Activated CD8-positive, alpha-beta T cell treated with anti-CD3 and anti-CD28 coated beads for 36 hours (primary cell): ENCODE data around the gene ZFYVE19. TPM values are rescaled to one million over a fixed set of nuclear protein-coding genes. Genes with fewer than 3 reads are reported as not detected.

Experiments
- ATAC-seq: fragments of 200-7000 bp; cut with Tn5 transposase; one replicate; pipeline ENCODE4 v1.10.0; 2021; ENCODE audit warnings: mild to moderate bottlenecking, moderate library complexity
- CTCF ChIA-PET: fragments of 350-600 bp; sonication (Branson Sonifier 250); formaldehyde crosslinking; loops from one replicate; lab custom pipeline; 2021; ENCODE audit warnings: antibody characterized with exemption; lab: Charles Lee
- POLR2A ChIA-PET: fragments of 350-600 bp; sonication (Branson Sonifier 250); formaldehyde crosslinking; loops from one replicate; lab custom pipeline; 2021; ENCODE audit warnings: antibody characterized with exemption; lab: Charles Lee
- DNase-seq: peaks from one replicate; pipeline ENCODE4 v3.0.0-alpha.2; 2020
- H3K27ac Mint-ChIP-seq: one replicate; pipeline ENCODE4 v1.8.0; 2021; ENCODE audit warnings: mild to moderate bottlenecking, mixed read lengths
- H3K27me3 Mint-ChIP-seq: one replicate; pipeline ENCODE4 v1.8.0; 2021; ENCODE audit warnings: mixed read lengths
- H3K36me3 Mint-ChIP-seq: one replicate; pipeline ENCODE4 v1.8.0; 2021; ENCODE audit warnings: low read depth, mixed read lengths
- H3K4me1 Mint-ChIP-seq: one replicate; pipeline ENCODE4 v1.8.0; 2021; ENCODE audit warnings: low read depth, mixed read lengths
- H3K4me3 Mint-ChIP-seq: one replicate; pipeline ENCODE4 v1.8.0; 2021; ENCODE audit warnings: mild to moderate bottlenecking, moderate library complexity, mixed read lengths
- H3K9me3 Mint-ChIP-seq: one replicate; pipeline ENCODE4 v1.8.0; 2021; ENCODE audit warnings: mixed read lengths
- CTCF ChIP-seq: fragments of 200-600 bp; IDR thresholded peaks from one replicate; pipeline ENCODE4 v1.8.0; 2022; ENCODE audit warnings: antibody characterized with exemption, mild to moderate bottlenecking
- intact Hi-C: fragments of 100-400 bp; cut with micrococcal nuclease; formaldehyde crosslinking; loops from one replicate; pipeline ENCODE4 v1.10.0; 2022
- total RNA-seq, 2 experiments: library from RNA; stranded (reverse); gene quantifications; one replicate each; pipeline ENCODE4 v1.2.3, GENCODE V29; 2021

ZFYVE19 gene
- total RNA-seq, 2 experiments from 2014 or later, result 20.1 to 22.7 TPM

DNA sequence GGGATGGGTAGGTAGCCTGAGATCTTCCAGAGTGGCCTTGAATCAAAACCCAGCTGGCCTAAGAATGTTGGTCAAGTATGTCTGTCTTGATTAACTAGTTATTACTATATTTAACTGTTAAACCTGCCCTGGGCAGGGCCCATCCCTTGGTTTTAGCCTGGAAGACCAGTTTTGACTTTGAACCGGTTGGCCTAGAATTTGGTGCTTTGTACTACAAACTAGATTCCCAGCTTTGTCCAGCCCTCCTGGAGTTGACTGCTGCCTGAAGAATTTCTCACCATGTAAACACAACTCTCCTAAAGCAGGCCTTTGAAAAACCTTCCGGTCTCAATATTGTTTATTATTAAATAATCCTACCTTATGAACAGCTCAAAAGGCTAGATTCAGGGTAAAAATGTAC lies 21.1 kb upstream of the ZFYVE19 start:
- Mint-ChIP-seq H3K4me3 (no peak overlapping the region), H3K9me3 (no peaks in the 10 kb centered on the region), H3K4me1 (peaks cover 30% of the 10 kb centered on the region), H3K27me3 (no peaks in the 10 kb centered on the region), H3K27ac (no peak overlapping the region), H3K36me3 (peaks cover 2% of the 10 kb centered on the region)
- no peak for TF ChIP-seq CTCF
- DNase-seq (no peak), ATAC-seq (no peak)
- ChIA-PET POLR2A (interaction anchor here (1.0 to 1.5 kb wide), 3 partner anchors 16 to 91 kb away, joined by 3 read pairs; partner anchors contain the start of genes C15orf62 and RAD51), CTCF (interaction anchor here (0.8 to 3.7 kb wide), 11 partner anchors 9 to 196 kb away, joined by 3 to 15 read pairs (median 4); partner anchors contain the start of gene GCHFR)
- intact Hi-C loops, result no loop called here

- intact Hi-C loops, result no loop called here
- ChIA-PET POLR2A (interaction anchor here (1.0 to 1.4 kb wide), 3 partner anchors 24 to 87 kb away, joined by 3 read pairs; partner anchors contain the start of gene GCHFR), CTCF (interaction anchor here (0.8 to 2.6 kb wide), 11 partner anchors 10 to 268 kb away, joined by 3 to 9 read pairs (median 4); partner anchors contain the start of genes C15orf62, SPINT1 and VPS18)
- TF ChIP-seq CTCF, result no peak
- peak; percentile 86 for ATAC-seq
- Mint-ChIP-seq H3K36me3 (peaks cover 2% of the 10 kb centered on the region), H3K4me1 (peaks cover 32% of the 10 kb centered on the region), H3K9me3 (no peaks in the 10 kb centered on the region), H3K27me3 (no peaks in the 10 kb centered on the region), H3K4me3 (peak overlapping the region; percentile 28), H3K27ac (peak overlapping the region; percentile 60)
- peak; percentile 84 for DNase-seq
Measured at GRCh38 chr15:40787344-40787841, 19.5 kb upstream of the ZFYVE19 start.

DNA sequence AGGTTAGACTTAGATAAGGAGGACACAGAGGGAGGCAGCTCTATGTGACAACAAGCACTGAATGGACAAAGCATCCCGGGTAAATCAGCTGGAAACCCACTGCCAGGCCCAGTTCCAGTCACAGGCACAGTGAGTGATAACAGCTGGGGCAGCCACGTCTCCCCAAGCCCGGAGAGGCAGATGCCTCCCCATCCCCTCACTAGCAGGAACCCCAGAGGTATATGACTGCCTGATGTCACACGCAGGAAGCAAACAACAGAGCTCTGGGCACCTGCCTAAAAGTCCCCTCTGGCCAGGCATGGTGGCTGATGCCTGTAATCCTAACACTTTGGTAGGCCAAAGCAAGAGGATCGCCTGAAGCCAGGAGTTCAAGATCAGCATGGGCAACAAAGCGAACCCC lies 18.9 kb upstream of the ZFYVE19 start:
- intact Hi-C loops, result no loop called here
- Mint-ChIP-seq H3K4me1 (peaks cover 30% of the 10 kb centered on the region), H3K36me3 (peaks cover under 1% of the 10 kb centered on the region), H3K4me3 (no peak overlapping the region), H3K27me3 (no peaks in the 10 kb centered on the region), H3K27ac (peak overlapping the region; percentile 60), H3K9me3 (no peaks in the 10 kb centered on the region)
- ChIA-PET CTCF (interaction anchor here (0.6 to 2.6 kb wide), 11 partner anchors 18 to 268 kb away, joined by 3 to 9 read pairs (median 4); partner anchors contain the start of genes C15orf62, SPINT1 and VPS18), POLR2A (interaction anchor here (1.0 to 1.3 kb wide), 3 partner anchors 11 to 88 kb away, joined by 3 to 4 read pairs (median 3); no protein-coding TSS in a partner anchor)
- DNase-seq, result no peak
- TF ChIP-seq CTCF, result no peak
- ATAC-seq, result peak; percentile 24

DNA sequence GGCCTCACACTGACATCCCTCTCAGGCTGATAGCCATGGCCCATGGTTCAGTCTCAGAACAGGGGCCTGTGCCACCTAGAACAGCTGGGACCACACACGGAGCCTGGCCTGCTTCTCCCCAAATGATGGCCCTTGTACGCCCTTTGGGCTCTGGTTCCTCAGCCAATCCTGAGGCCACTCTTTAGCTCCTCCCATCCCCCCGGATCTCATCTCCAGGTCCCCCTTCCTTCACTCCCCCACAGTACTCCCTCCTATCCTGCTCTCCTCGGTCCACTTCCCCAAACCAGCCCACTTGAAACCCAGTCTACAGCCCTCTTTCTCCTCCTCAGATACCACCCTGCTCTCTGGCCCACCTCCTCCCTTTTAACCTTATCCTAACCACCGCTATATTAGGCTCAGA lies 17.8 kb upstream of the ZFYVE19 start:
- DNase-seq, result no peak
- ChIA-PET CTCF (interaction anchor here (2.6 kb wide), 1 partner anchor 55 kb away, joined by 9 read pairs; the partner anchor contains the start of gene SPINT1), POLR2A (interaction anchor here (0.6 to 1.3 kb wide), 5 partner anchors 9 to 200 kb away, joined by 3 to 4 read pairs (median 3); no protein-coding TSS in a partner anchor)
- TF ChIP-seq CTCF, result no peak
- H3K4me3 Mint-ChIP-seq, result no peak overlapping the region
- intact Hi-C loops, result no loop called here
- H3K9me3 Mint-ChIP-seq, result no peaks in the 10 kb centered on the region
- H3K36me3 Mint-ChIP-seq, result peaks cover 3% of the 10 kb centered on the region
- H3K27me3 Mint-ChIP-seq, result no peaks in the 10 kb centered on the region
- H3K4me1 Mint-ChIP-seq, result peaks cover 40% of the 10 kb centered on the region
- ATAC-seq, result no peak
- no peak overlapping the region for H3K27ac Mint-ChIP-seq

DNA sequence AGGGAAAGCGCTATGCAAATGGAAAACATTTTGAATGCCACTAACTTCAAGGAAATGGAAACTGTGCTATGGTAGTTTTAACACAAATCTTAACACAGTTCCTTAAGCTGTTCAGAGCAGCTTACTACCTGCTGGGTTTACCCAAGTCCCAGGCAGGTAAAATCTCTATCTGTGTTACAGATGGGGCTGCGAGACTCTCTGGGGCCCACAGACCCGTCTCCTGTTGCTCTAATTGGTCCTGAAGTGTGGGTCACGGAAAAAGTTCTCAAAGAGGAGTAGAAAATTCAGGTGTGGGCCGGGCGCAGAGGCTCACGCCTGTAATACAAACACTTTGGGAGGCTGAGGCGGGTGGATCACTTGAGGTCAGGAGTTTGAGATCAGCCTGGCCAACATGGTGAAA lies 16.9 kb upstream of the ZFYVE19 start:
- H3K27ac Mint-ChIP-seq, result no peak overlapping the region
- ATAC-seq, result no peak

More for the DNA sequence above, 16.9 kb upstream of the ZFYVE19 start:
- CTCF ChIA-PET, result interaction anchor here (1.3 kb wide), 1 partner anchor 111 kb away, joined by 4 read pairs; no protein-coding TSS in a partner anchor
- Mint-ChIP-seq H3K36me3 (peaks cover 3% of the 10 kb centered on the region), H3K4me3 (no peak overlapping the region), H3K9me3 (no peaks in the 10 kb centered on the region), H3K27me3 (no peaks in the 10 kb centered on the region), H3K4me1 (peaks cover 40% of the 10 kb centered on the region)
- intact Hi-C loops, result no loop called here
- DNase-seq, result no peak
- POLR2A ChIA-PET, result no interaction called here
- TF ChIP-seq CTCF, result no peak
